Thyroid gland (tissue), 4 donors: Measurements from ENCODE around the gene CPLX1.

Source experiments
- POLR2A ChIP-seq, 2 donors: fragments of 450-650 bp; IDR thresholded peaks; one replicate each; pipeline ENCODE4 v1.6.1; 2017; ENCODE audit warnings: antibody characterized with exemption in 2 of 2, mild to moderate bottlenecking in 2 of 2, moderate library complexity in 1 of 2
- TF ChIP-seq, protein P1 (sequence below), 6 experiments: fragments of 200-600 bp in 3 of 6; fragments of 450-650 bp in 3 of 6; sonication (generic) in 3 of 6; IDR thresholded peaks; one replicate each; pipeline ENCODE4 v1.5.1; 2016 to 2019; ENCODE audit warnings: antibody characterized with exemption in 6 of 6, mild to moderate bottlenecking in 2 of 6, inconsistent platforms in 1 of 6, moderate library complexity in 1 of 6

DNA sequence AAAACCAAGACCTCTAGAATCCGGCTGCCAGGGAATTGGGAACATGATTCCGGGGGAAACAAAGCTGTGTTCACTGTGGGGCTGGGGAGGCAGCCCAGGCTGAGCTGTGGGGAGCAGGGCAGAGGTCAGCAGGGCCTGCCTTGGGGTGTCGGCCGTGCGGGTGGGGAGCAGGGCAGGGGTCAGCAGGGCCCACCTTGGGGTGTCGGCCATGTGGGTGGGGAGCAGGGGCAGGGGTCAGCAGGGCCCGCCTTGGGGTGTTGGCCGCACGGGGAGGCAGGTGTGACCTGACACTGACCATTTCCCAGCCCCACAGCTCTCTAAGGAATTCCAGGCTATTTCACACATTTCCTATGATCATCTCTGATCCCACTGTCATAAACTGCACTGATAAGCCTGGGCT is 45.6 kb upstream of the CPLX1 start:
- TF ChIP-seq, protein P1, sequence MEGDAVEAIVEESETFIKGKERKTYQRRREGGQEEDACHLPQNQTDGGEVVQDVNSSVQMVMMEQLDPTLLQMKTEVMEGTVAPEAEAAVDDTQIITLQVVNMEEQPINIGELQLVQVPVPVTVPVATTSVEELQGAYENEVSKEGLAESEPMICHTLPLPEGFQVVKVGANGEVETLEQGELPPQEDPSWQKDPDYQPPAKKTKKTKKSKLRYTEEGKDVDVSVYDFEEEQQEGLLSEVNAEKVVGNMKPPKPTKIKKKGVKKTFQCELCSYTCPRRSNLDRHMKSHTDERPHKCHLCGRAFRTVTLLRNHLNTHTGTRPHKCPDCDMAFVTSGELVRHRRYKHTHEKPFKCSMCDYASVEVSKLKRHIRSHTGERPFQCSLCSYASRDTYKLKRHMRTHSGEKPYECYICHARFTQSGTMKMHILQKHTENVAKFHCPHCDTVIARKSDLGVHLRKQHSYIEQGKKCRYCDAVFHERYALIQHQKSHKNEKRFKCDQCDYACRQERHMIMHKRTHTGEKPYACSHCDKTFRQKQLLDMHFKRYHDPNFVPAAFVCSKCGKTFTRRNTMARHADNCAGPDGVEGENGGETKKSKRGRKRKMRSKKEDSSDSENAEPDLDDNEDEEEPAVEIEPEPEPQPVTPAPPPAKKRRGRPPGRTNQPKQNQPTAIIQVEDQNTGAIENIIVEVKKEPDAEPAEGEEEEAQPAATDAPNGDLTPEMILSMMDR (IDR thresholded peaks at IDR 0.05) = no peak
- no peak for TF ChIP-seq POLR2A (IDR thresholded peaks at IDR 0.05)
